Esophagus (tissue), 2 donors: Measurements from ENCODE around the gene MDP1. TPM values are rescaled to one million over a fixed set of nuclear protein-coding genes. Genes with fewer than 3 reads are reported as not detected.
A peak's percentile ranks its signal among the peaks of the same experiment; 100 is the strongest.
"Not testable (repeated sequence)": the region's sequence is repeated elsewhere in the genome, so short reads cannot be mapped to it uniquely, and the experiment has no call there.

Source experiments
- H3K27ac ChIP-seq, 2 donors: one replicate each; pipeline ENCODE4 v1.5.1; 2013; ENCODE audit warnings: low read depth in 2 of 2, mild to moderate bottlenecking in 2 of 2, inconsistent platforms in 1 of 2, low read length in 1 of 2, moderate library complexity in 1 of 2
- H3K27me3 ChIP-seq, 2 donors: one replicate each; pipeline ENCODE4 v1.6.1; 2013; ENCODE audit warnings: low read length in 2 of 2, control low read depth in 1 of 2, mild to moderate bottlenecking in 1 of 2; ENCODE audit not compliant: insufficient read depth in 2 of 2, control insufficient read depth in 1 of 2
- H3K36me3 ChIP-seq, 2 donors: one replicate each; pipeline ENCODE4 v1.6.1; 2013; ENCODE audit warnings: low read length in 1 of 2; ENCODE audit not compliant: control insufficient read depth in 2 of 2, insufficient read depth in 2 of 2
- H3K4me1 ChIP-seq, 2 donors: one replicate each; pipeline ENCODE4 v1.6.1; 2013; ENCODE audit warnings: low read length in 1 of 2; ENCODE audit not compliant: control insufficient read depth in 2 of 2, insufficient read depth in 2 of 2
- H3K4me3 ChIP-seq, 2 donors: one replicate each; pipeline ENCODE4 v1.5.1; 2013; ENCODE audit warnings: low read length in 2 of 2, mild to moderate bottlenecking in 2 of 2, low read depth in 1 of 2, moderate library complexity in 1 of 2
- H3K9me3 ChIP-seq, 2 donors: one replicate each; pipeline ENCODE4 v1.6.1; 2013; ENCODE audit warnings: mild to moderate bottlenecking in 2 of 2, low read depth in 1 of 2, low read length in 1 of 2, moderate library complexity in 1 of 2; ENCODE audit not compliant: control insufficient read depth in 2 of 2, insufficient read depth in 1 of 2
- WGBS, 2 donors: extraction: QIAGEN DNeasy Blood & Tissue Kit; methylation state at CpG; one replicate each; pipeline ENCODE4 v1.1.7; 2013; 5-methylcytosine and 5-hydroxymethylcytosine counted together
- polyA plus RNA-seq, 2 donors: library from polyadenylated mRNA; stranded (reverse); fragments of 200-250 nt; gene quantifications; one replicate each; pipeline ENCODE4 v1.2.3, GENCODE V29; 2013
- donor health status: healthy with polysubstance abuse.
- donor health status: Bipolar disorder and iron deficiency.

Gene MDP1
- polyA plus RNA-seq, 2 donors: 12.1 to 12.8 TPM

- no peaks in the 10 kb centered on the region for H3K27me3 ChIP-seq
- H3K9me3 ChIP-seq: no peaks in the 10 kb centered on the region
- H3K4me3 ChIP-seq: peak within 1 kb of the TSS; percentile 82
- peak within 1 kb of the TSS; percentile 96 to 97 for H3K27ac ChIP-seq
- peaks cover 0 to 8% of the 10 kb centered on the region in 2 donors for H3K4me1 ChIP-seq
- peaks cover 11 to 19% of the 10 kb centered on the region in 2 donors for H3K36me3 ChIP-seq
- 3 to 4% methylated on average over 38 of the region's 38 CpGs for WGBS, 2 donors
Observed at GRCh38 chr14:24232645-24233537, 17.0 kb upstream of the MDP1 start, which contains the start of gene GMPR2. TSS of gene GMPR2 (plus strand) at chr14:24232929. CDS start at chr14:24233254, 325 bp downstream.

GRCh38 chr14:24232121-24232644, 16.3 kb upstream of the MDP1 start, which contains the start of gene NEDD8:
TSS of gene NEDD8 (minus strand) at chr14:24232367. CDS start at chr14:24232267, 100 bp downstream.
- Histone ChIP-seq H3K4me3 (peak within 1 kb of the TSS; percentile 82), H3K9me3 (no peaks in the 10 kb centered on the region), H3K27ac (peak within 1 kb of the TSS; percentile 96 to 97), H3K27me3 (no peaks in the 10 kb centered on the region), H3K36me3 (peaks cover 8 to 13% of the 10 kb centered on the region in 2 donors), H3K4me1 (peaks cover 0 to 8% of the 10 kb centered on the region in 2 donors)
- WGBS, 2 donors: 0% methylated on average over 28 to 30 of the region's 30 CpGs

GRCh38 chr14:24231263-24232120, 15.6 kb upstream of the MDP1 start:
- Histone ChIP-seq H3K4me3 (peak overlapping the region; percentile 82), H3K27ac (peak overlapping the region; percentile 96 to 97), H3K27me3 (no peaks in the 10 kb centered on the region), H3K4me1 (peaks cover 0 to 7% of the 10 kb centered on the region in 2 donors), H3K36me3 (peaks cover 4 to 6% of the 10 kb centered on the region in 2 donors), H3K9me3 (no peaks in the 10 kb centered on the region)
- WGBS, 2 donors: 9% methylated on average over 23 of the region's 23 CpGs

- no peaks in the 10 kb centered on the region for H3K36me3 ChIP-seq
- H3K4me1 ChIP-seq: peaks cover 0 to 7% of the 10 kb centered on the region in 2 donors
- no peak overlapping the region for H3K4me3 ChIP-seq
- 0 to 5% methylated on average over 1 of the region's 1 CpG for WGBS, 2 donors
- no peak overlapping the region for H3K27ac ChIP-seq
- H3K27me3 ChIP-seq: no peaks in the 10 kb centered on the region
- no peaks in the 10 kb centered on the region for H3K9me3 ChIP-seq
Observed at GRCh38 chr14:24228902-24229301, 13.0 kb upstream of the MDP1 start.

- Histone ChIP-seq H3K27me3 (no peaks in the 10 kb centered on the region), H3K27ac (no peak overlapping the region), H3K4me3 (no peak overlapping the region), H3K36me3 (no peaks in the 10 kb centered on the region), H3K4me1 (peaks cover 0 to 4% of the 10 kb centered on the region in 2 donors), H3K9me3 (no peaks in the 10 kb centered on the region)
- 78 to 83% methylated on average over 1 of the region's 1 CpG for WGBS, 2 donors
Observed at GRCh38 chr14:24226473-24226872, 10.6 kb upstream of the MDP1 start.

GRCh38 chr14:24224618-24225071, 8.8 kb upstream of the MDP1 start:
- no peak overlapping the region for H3K4me3 ChIP-seq
- no peaks in the 10 kb centered on the region for H3K4me1 ChIP-seq
- WGBS, 2 donors: 84 to 87% methylated on average over 7 of the region's 7 CpGs
- H3K9me3 ChIP-seq: no peaks in the 10 kb centered on the region
- H3K27me3 ChIP-seq: no peaks in the 10 kb centered on the region
- no peaks in the 10 kb centered on the region for H3K36me3 ChIP-seq
- no peak overlapping the region for H3K27ac ChIP-seq

- not testable (repeated sequence) for H3K27ac ChIP-seq, H3K4me3 ChIP-seq, H3K4me1 ChIP-seq, H3K9me3 ChIP-seq, H3K36me3 ChIP-seq, H3K27me3 ChIP-seq
- 99% methylated on average over 4 of the region's 4 CpGs for WGBS, 2 donors
Observed at GRCh38 chr14:24222987-24223386, 7.1 kb upstream of the MDP1 start.

GRCh38 chr14:24219521-24219920, 3.7 kb upstream of the MDP1 start:
- Histone ChIP-seq H3K4me1 (no peaks in the 10 kb centered on the region), H3K27me3 (no peaks in the 10 kb centered on the region), H3K4me3 (no peak overlapping the region), H3K9me3 (no peaks in the 10 kb centered on the region), H3K27ac (no peak overlapping the region), H3K36me3 (peaks cover 3 to 5% of the 10 kb centered on the region in 2 donors)
- WGBS, 2 donors: 63% methylated on average over 3 of the region's 3 CpGs

- Histone ChIP-seq H3K36me3 (peaks cover 3 to 5% of the 10 kb centered on the region in 2 donors), H3K27me3 (no peaks in the 10 kb centered on the region), H3K9me3 (no peaks in the 10 kb centered on the region), H3K4me3 (no peak overlapping the region), H3K4me1 (no peaks in the 10 kb centered on the region), H3K27ac (no peak overlapping the region)
- 93 to 96% methylated on average over 4 of the region's 4 CpGs for WGBS, 2 donors
Observed at GRCh38 chr14:24219080-24219479, 3.2 kb upstream of the MDP1 start.
